ENCODE measurements around the gene MCCC1.

- TF ChIP-seq CTCF (IDR thresholded peaks at IDR 0.05; ENCODE audit: poor library complexity) (no peak), EZH2phosphoT487 (IDR thresholded peaks at IDR 0.05; ENCODE audit: low read depth, severe bottlenecking, unreplicated experiment) (no peak)
Measured at GRCh38 chr3:183015185-183015584, 84.1 kb downstream of the MCCC1 start.

Data from hepatocyte (in vitro differentiated cells).